GM19372 (cell line): ENCODE results near the gene LRRC8C.

Experiments used
- ATAC-seq: cut with Tn5 transposase; IDR thresholded peaks from one replicate; pipeline ENCODE4 v1.9.1; 2021; ENCODE audit warnings: mild to moderate bottlenecking, low read depth, moderate library complexity; ENCODE audit not compliant: unreplicated experiment

LRRC8C gene

DNA sequence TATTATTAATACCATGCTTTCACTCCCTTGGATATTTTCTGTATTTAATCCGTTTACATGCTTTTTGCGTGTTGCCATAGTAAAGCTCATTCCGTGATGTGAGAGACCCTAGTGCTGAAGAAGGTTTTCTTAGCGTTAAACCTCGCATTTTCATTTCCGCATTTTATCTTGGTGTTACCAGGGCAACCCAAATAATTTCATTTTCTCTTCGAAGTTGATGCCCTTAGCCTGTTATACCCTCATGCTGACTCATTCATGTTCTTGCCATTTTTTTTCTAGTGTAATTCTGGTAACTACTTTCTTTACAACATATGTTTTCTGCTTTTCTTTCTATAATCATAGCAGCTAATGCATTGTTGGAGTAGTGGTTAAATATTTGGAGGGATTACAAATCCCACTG, 37.2 kb downstream of the LRRC8C start:
- peak; percentile 97 for ATAC-seq

DNA sequence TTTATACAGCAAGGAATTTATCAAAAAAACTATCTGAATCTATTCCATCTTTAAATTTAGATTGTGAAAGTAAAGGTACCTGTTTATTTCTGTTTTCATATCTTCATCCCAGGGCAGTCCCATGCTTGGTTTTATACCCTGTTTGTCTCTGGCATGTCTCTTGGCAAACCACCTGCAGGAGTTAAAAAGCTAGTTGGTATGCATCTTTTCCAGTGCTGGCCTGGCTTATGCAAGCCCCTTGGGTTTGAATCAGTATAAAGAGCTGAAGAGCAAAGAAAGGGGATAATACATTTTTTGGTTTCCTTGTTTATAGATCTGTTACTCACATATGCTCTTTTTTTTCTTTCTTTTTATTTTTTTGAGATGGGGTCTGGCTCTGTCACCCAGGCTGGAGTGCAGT, 37.8 kb downstream of the LRRC8C start:
- ATAC-seq = no peak

DNA sequence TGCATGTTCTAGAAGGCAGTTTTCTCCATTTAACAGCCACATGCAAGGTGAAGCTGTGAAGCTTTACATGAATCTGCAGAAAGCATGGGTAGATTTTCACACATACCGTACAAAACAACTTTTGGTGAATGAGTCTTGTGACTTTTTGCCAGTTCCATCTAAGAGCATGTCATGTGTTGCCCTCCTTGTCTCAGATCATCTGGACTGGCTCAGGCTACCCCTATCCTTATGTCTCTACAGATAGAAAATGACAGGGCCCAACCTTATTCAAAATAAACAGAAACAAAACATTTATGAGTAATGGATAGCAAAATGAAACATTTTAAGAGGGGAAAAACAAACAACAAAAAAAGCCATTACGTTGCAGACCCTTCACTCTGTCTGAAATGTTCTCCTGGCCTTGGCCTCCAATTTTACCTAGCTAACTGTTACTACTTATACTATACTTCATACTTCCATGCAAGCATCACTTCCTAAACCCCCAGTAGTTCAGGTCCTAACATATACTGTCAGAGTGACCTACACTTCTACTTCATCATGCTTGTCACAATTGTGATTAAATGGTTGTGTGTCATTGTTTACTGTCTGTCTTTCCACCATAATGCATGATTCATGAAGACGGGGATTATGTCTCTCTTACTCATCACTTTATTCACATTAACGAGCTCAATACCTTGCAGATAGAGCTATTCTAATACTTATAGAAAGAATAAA, 39.0 kb downstream of the LRRC8C start:
- no peak for ATAC-seq

DNA sequence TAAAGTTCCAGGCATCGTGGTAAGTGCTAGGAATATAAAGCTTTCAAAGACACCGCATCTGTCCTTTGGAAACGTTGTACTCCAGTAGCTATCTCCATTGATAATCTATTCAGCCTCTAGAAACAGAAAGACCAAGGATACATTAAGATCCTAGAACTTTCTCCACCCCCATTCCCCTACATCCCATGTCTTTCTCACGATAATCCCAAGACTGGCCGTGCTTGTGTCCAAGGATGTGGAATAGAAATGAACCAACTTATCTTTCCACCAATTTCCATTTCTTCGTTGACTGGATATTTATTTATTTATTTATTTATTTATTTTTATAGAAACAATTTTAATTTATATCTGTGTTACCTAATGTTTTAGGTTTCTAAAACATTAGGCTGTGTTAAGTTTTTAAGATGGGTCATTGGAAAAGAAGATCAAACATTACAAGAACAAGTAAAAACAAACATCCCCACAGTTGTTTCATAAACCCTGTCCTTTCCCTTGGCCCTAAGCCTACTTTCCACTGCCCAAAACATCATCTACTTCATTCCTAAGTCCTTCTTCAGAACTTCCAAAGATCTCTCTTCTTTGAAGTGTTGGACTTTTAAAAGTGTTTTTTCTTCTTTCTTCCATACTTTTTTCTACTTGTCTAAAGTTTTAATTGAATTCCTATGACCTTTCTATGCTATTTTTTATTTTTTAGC, 39.7 kb downstream of the LRRC8C start:
- no peak for ATAC-seq

DNA sequence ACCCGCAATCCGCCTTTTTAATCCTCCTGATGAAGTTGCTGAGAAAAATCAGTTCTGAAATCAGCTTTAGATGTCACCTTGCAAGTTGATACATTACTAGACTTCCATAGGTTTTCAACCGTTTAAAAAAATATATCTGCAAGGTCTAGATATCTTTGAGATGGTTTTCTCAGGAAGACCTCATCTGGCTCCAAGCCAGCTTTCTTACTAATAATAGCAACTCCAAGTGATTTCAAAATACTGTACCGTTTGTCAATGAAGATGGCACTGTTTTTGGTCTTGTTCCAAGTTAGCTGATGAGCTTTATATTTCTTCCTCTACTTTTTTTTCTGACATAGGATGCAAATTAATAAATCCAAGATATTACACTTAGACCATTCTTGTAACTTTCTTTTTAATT, 40.3 kb downstream of the LRRC8C start:
- no peak for ATAC-seq

DNA sequence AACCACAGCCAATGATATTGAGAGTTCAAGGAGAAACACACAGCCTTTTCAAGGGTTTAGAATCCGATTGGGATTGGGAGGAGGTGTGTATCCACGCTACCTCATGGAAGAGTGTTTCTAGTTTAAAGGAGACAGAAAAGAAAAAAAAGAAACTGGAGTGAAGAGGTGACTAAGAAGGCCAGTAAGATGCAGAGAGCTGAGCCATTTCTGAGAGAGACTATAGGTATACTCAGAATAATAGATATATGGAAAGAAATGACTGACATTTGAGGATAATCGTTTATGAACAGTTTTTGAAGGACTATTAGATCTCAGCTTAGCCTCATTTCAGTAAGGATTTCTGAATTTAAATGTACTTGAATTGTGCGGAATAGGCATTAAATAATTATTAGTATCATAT, 42.8 kb downstream of the LRRC8C start:
- ATAC-seq = no peak

DNA sequence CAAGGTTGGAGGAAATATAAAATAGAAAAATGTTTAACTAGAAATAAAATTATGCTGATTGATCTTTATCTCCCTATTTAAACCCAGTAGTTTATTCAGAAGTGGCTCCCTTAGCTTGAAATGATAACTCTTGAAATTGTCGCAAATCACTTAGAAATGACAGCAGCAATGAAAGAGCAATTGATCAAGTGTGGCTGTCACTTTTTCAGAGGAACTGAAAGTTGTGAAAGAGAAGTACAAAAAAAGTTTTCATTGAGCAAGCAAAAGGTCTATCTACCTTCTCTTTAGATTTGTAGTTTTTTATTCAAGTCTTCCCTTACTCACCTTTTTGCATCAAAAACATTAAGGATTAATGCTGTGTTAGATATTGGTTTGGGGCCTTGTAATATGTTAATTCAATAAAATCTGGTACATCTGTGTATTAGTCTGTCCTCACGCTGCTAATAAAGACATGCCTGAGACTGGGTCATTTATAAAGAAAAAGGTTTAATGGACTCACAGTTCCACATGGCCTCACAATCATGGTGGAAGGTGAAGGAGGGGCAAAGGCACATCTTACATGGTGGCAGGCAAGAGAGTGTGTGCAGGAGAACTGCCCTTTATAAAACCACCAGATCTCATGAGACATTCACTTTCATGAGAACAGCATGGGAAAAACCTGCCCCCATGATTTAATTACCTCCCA, 48.3 kb downstream of the LRRC8C start:
- ATAC-seq = no peak

DNA sequence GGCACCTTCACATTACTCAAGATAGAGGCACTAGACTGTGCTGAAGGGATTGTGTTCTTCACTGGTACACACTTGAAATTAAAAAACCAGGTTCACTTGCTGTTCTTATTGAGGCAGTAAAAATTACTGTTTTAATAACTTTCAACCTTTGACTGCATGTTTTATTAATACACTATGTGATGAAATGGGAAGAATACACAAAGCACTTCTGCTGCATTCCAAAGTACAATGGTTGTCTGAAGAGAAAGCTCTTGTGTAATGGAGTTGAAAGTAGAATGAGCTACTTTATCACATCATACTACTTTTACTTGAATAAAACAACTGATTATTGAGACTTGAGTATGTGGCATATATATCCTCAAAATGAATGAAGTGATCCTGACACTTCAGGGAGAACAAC, 49.7 kb downstream of the LRRC8C start:
- ATAC-seq = no peak

DNA sequence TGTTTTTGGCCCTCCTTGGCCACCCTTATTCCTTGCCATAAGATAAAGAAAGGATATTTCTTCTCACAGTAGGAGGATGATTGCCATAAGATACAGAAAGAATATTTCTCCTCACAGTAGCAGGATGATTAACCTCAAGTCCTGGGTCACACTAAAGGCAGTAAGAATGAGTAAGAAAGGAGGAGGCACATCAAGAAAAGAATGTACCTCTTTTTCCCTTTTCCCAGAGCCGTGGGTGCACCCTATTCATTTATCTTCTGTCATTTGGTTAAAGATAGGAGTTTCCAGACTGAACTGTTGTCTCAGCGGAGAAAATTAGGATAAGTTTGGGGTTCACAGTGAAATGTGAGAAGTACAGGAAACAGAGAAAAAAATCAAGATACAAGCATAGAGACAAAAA, 52.5 kb downstream of the LRRC8C start:
- no peak for ATAC-seq

DNA sequence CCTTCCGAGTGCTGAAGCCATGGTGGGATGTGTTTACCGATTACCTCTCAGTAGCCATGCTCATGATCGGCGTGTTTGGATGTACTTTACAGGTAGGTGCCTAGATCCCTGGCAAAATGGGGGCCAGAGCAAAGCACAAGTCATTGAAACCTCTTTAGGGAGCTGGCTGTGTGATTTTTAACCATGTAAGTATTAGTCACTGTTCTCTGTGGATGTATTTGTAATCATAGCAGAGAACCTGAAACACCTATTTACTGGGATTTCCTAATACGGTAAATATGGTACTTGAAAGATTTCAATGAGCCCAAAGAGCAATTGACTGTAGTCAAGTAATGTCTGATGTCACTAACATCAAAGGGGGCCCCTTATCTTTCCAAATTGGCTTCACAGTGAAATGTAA, 53.6 kb downstream of the LRRC8C start:
- no peak for ATAC-seq

DNA sequence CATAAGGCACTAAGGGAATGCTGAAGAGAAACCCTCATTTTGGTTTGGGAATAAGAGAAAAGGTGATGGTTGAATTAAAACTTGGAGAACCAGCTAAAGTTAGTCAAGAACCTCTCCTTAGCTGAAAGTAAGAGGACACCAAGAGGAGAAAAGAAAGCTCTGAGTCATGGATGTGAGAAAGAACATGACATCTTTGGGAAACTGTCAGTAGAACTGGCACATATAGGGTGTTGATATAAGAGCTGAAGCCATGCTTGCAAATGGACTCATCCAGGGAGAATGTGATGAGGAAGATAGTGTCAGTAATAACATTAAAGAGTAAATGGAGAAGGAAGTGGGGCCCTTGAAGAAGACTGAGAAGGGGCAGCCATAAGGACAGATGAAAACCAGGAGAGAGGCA, 54.3 kb downstream of the LRRC8C start:
- no peak for ATAC-seq

DNA sequence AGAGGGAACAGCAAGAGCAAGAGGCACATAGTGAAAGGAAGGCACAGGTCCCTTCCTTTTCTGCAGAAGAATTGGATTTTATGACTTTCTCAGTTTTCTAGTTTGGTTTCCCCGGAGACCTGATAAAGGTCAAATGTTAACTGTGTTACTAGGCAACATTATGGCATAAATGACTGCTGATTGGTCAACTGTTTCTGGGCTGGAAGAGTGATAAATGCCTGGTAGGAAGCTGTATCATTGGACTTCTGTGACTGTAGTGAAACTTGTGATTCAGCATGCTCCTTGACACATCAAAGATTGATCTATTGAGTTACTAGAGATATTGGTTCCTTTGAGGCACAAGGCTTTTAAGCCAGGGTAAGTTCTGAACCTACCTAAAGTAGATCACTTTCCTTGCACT, 55.7 kb downstream of the LRRC8C start:
- no peak for ATAC-seq

DNA sequence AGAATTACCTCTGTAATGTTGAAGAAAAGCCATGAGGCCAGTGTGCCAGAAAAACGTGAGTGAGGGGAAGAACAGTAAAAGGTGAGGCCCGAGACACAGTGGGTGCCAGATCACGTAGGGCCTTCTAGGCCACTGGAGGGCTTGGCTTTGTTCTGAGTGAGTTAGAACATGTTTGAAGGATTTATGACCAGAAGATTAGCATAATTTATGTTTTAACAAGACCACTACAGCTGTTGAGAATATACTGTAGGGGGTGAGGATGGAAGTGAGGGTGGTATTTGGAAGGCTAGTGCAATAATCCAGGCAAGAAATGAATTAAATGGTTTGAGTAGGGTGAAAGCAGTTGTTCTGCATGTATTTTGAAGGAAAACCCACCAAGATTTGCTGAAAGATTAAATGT, 56.3 kb downstream of the LRRC8C start:
- ATAC-seq = no peak

DNA sequence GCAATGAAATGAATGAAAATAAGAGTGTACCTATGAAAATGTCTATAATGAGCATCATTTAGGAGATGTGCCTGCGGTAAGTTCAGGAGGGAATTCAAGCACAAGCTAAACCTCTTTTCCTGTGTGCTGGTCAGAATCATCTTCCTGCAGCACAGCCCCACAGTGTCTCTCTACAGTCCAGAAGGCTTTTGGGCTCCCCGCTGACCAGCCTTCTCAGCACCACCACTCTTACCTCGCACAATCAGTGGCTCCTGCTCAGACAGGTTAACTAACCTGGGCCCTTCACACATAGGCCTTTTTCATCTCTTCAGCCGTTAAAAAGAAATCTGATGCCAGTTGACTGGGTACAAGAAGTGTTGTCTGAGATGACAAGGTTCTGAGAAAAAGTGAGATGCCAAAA, 57.7 kb downstream of the LRRC8C start:
- no peak for ATAC-seq

DNA sequence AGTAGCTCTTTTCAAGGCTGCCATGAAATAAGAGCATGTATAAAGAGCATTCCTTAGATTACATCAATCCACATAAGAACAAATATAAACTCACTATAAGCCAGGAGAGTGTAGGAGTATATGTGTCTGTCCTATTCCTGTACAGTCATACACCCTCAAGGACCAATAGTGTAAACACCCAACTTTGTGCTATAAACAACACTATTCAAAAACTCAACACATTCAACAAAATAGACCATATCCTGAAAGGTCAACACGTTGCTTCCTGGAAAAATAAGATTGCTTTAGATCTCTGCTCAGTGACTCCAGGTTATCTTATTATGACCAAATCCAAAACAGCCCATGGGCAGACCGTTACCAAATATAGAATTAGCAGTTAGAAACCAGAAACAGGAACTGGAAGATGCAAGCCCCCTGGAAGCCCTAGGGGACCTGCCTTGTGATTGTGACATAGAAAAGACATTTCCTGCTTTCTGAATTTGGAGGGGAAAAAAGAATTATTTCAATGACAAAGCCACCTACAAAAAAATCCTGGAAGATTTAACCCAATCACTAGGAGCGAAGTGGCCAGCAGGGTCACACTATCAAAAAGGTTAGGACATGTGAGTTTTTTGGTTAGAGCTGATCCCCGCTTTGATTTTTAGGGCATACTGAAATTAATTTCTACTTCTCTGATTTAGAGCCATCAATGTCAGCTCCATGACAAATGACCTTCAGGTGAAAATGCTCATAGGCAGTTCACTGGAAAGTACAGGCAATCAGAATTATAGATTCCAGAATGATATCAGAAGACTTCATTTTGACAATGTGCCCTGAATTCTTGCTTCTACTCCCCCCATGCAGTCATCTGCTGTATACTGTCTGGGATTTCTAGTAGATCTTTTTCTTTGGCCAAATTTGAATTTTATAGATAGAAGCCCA, 59.9 kb downstream of the LRRC8C start:
- ATAC-seq = peak; percentile 72

DNA sequence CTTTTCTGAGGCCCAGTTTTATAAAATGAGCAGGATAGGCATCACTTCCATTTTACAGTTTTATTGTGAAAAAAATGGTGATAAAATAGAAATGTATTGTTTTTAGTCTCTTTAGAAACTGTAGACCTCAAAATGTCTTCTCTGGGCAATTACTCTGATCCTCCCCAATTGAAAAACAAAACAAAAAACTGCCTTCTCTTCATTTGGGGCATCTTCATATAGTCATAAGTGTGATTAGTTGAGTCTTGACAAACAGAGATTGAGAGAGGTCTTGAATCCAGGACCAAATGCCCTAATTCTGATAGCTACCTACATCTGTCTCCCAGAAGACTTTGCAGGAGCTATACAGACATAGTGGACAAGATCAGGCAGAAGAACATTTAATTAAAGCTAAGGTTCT, 62.9 kb downstream of the LRRC8C start:
- ATAC-seq = no peak

DNA sequence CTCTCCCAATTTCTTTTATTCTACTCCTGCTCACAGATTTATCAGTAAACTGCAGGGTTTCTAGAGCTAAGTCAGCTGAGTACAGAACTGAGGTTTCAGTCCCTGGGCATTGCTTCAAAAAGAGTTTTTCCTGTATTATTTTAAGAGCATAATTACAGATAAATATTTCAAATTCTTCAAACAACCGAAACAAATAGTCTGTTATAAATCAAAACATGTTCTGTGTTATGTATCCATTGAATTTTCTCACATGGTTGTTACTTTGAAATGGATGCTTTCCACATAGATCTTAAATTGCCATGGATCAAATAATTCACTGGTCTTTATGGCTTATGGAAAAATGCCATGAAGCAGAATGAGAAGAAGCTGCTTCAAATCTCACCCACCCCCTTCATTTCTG, 64.5 kb downstream of the LRRC8C start:
- no peak for ATAC-seq

DNA sequence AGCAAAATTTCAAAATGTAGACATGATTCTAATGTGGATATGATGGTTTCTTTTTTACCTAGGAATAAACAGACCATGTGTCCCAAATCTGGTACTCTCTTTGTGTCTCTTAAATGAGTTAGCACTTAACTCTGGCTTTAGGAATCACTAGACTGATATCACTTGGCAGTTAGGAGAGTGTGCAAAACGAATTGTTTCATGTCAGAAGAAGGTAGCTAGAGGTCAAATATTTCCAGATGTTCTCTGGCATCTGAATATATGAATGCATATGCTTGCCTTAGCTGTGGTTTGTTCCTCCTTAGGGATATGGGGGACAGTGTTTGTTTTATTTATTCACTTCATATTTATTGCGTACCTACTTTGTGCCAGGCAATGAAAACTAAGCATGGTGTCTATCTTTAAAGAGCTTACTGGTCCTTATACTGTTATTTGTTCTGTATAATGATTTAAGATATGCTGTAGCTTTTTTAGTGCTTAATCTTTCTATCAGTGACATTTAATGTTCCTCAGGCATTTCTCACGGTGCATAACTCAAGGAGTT, 65.2 kb downstream of the LRRC8C start:
- no peak for ATAC-seq

DNA sequence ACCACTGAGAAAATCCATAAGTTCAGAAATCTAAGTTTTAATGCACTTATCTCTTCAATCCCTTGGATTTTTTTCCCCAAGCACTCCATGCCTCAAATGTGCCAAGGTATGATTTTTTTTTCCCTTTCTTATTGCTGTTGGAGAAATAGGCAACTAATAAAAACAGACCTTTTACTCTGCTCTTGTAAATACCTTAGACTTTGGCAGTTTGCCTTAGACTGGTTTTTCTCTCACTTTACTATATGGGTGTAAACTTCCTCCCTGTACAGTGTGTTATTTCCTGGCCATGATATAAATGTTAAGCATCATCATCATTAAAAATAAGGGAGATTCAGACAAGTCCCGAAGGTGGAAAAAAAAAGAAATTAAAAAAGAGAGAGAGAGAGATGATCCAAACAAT, 65.7 kb downstream of the LRRC8C start:
- ATAC-seq = no peak

DNA sequence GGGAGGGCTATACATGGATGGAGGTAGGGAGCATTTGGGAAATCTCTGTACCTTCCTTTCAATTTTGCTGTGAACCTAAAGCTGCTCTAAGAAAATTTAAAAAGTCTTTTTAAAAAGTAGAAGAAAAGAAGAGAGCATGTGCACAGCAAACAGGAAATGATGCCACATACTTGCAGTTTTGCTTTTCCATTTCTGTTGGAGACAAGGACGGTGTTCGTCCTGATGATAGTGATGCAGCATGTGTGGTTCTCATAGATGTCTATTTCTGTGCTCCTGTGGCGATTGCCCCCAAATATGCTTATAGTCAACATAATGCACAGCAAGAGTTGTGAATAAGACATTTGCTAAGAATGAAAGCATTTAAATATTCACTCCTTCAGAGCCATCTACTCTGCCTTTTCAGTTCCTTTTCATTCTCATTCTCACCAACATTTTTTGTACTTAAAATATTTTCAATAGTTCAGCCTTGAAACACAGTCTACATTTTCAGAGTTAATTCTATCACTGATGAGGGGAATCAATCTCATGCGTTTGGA, 66.6 kb downstream of the LRRC8C start:
- ATAC-seq = no peak
